DOHH2 (cell line): ENCODE data around the gene AGPAT1.
A peak's percentile ranks its signal among the peaks of the same experiment; 100 is the strongest.

ENCODE experiments used
- H3F3A ChIP-seq: fragments of 200-600 bp; sonication (generic), shearing (Covaris generic); 2 replicates; pipeline ENCODE4 v1.6.0; 2016; ENCODE audit warnings: antibody characterized with exemption, mild to moderate bottlenecking; ENCODE audit not compliant: control insufficient read depth, insufficient read depth
- H3K27ac ChIP-seq: fragments of 200-600 bp; sonication (generic); 2 replicates; pipeline ENCODE4 v1.5.1; 2014; ENCODE audit warnings: low read depth, mild to moderate bottlenecking, low read length, moderate library complexity
- H3K27me3 ChIP-seq: fragments of 200-600 bp; sonication (generic); 2 replicates; pipeline ENCODE4 v1.6.1; 2014; ENCODE audit warnings: mild to moderate bottlenecking, low read length, mixed read lengths; ENCODE audit not compliant: control insufficient read depth
- H3K36me3 ChIP-seq: fragments of 200-600 bp; sonication (generic); 2 replicates; pipeline ENCODE4 v1.6.1; 2014; ENCODE audit warnings: mild to moderate bottlenecking, low read length, moderate library complexity, mixed read lengths; ENCODE audit not compliant: control insufficient read depth
- H3K4me1 ChIP-seq: fragments of 200-600 bp; sonication (generic); 2 replicates; pipeline ENCODE4 v1.6.1; 2014; ENCODE audit warnings: mild to moderate bottlenecking, low read length, mixed read lengths; ENCODE audit not compliant: control insufficient read depth
- H3K4me2 ChIP-seq: fragments of 200-600 bp; sonication (generic); 2 replicates; pipeline ENCODE4 v1.6.0; 2014; ENCODE audit warnings: mild to moderate bottlenecking, low read length, moderate library complexity
- H3K4me3 ChIP-seq: fragments of 200-600 bp; sonication (generic); 2 replicates; pipeline ENCODE4 v1.5.1; 2014; ENCODE audit warnings: mild to moderate bottlenecking, low read length, mixed read lengths
- H3K79me2 ChIP-seq: fragments of 200-600 bp; sonication (generic); 2 replicates; pipeline ENCODE4 v1.6.1; 2014; ENCODE audit warnings: mild to moderate bottlenecking, low read length, mixed read lengths; ENCODE audit not compliant: control insufficient read depth
- H3K9me2 ChIP-seq: fragments of 200-600 bp; sonication (generic); replicated peaks from 2 replicates; pipeline ENCODE4 v1.6.1; 2014; ENCODE audit warnings: mild to moderate bottlenecking, low read length, mixed read lengths; ENCODE audit not compliant: control insufficient read depth
- H3K9me3 ChIP-seq: fragments of 200-600 bp; sonication (generic); 2 replicates; pipeline ENCODE4 v1.6.1; 2014; ENCODE audit warnings: antibody characterized with exemption, low read length, mixed read lengths; ENCODE audit not compliant: control insufficient read depth, insufficient read depth
- H4K20me1 ChIP-seq: fragments of 200-600 bp; sonication (generic); 2 replicates; pipeline ENCODE4 v1.6.0; 2014; ENCODE audit warnings: low read depth, mild to moderate bottlenecking, antibody characterized with exemption, low read length, moderate library complexity; ENCODE audit not compliant: control insufficient read depth, insufficient read depth
- CTCF ChIP-seq: fragments of 200-600 bp; sonication (generic); IDR thresholded peaks from one replicate; pipeline ENCODE4 v1.5.1; 2014; ENCODE audit warnings: antibody characterized with exemption, mild to moderate bottlenecking, low read depth, low read length; ENCODE audit not compliant: poor library complexity, severe bottlenecking
- EZH2phosphoT487 ChIP-seq: fragments of 200-600 bp; sonication (generic); IDR thresholded peaks from 2 replicates; pipeline ENCODE4 v1.6.1; 2017; ENCODE audit warnings: borderline replicate concordance, mild to moderate bottlenecking, antibody characterized with exemption, low read length, moderate library complexity, mixed read lengths

AGPAT1 gene

GRCh38 chr6:32192608-32193039 lies 16.7 kb upstream of the AGPAT1 start, which contains the start of gene GPSM3:
Gene GPSM3 (minus strand): TSS chr6:32192643. CDS start chr6:32192513, 130 bp downstream.
- peaks cover 75% of the 10 kb centered on the region for H3K4me1 ChIP-seq
- peaks cover 54% of the 10 kb centered on the region for H3K79me2 ChIP-seq
- peak within 1 kb of the TSS; percentile 100 for H3K4me2 ChIP-seq
- H3K4me3 ChIP-seq: peak within 1 kb of the TSS; percentile 83
- H3K27ac ChIP-seq: peak within 1 kb of the TSS; percentile 90
- H4K20me1 ChIP-seq: no peaks in the 10 kb centered on the region
- peaks cover 24% of the 10 kb centered on the region for H3F3A ChIP-seq
- no peaks in the 10 kb centered on the region for H3K9me2 ChIP-seq
- H3K36me3 ChIP-seq: peaks cover 34% of the 10 kb centered on the region
- H3K27me3 ChIP-seq: no peaks in the 10 kb centered on the region
- TF ChIP-seq EZH2phosphoT487: no peak
- no peak for TF ChIP-seq CTCF
- H3K9me3 ChIP-seq: no peaks in the 10 kb centered on the region

- Histone ChIP-seq H3K4me3 (peak overlapping the region; percentile 83), H4K20me1 (no peaks in the 10 kb centered on the region), H3K27me3 (no peaks in the 10 kb centered on the region), H3K4me2 (peak overlapping the region; percentile 100), H3K4me1 (peaks cover 75% of the 10 kb centered on the region), H3K9me3 (no peaks in the 10 kb centered on the region), H3K36me3 (peaks cover 41% of the 10 kb centered on the region), H3K9me2 (no peaks in the 10 kb centered on the region), H3F3A (peaks cover 18% of the 10 kb centered on the region), H3K27ac (peak overlapping the region; percentile 90), H3K79me2 (peaks cover 57% of the 10 kb centered on the region)
- TF ChIP-seq EZH2phosphoT487 (no peak), CTCF (no peak)
These were observed 16.1 kb upstream of the AGPAT1 start for GRCh38 chr6:32191696-32192607.

GRCh38 chr6:32190911-32191677 lies 15.2 kb upstream of the AGPAT1 start:
- Histone ChIP-seq H3K4me1 (peaks cover 75% of the 10 kb centered on the region), H3F3A (peaks cover 18% of the 10 kb centered on the region), H3K27ac (peak overlapping the region; percentile 90), H3K27me3 (no peaks in the 10 kb centered on the region), H3K9me2 (no peaks in the 10 kb centered on the region), H3K4me2 (peak overlapping the region; percentile 100), H3K4me3 (peak overlapping the region; percentile 83), H3K36me3 (peaks cover 48% of the 10 kb centered on the region), H3K79me2 (peaks cover 57% of the 10 kb centered on the region), H4K20me1 (no peaks in the 10 kb centered on the region), H3K9me3 (no peaks in the 10 kb centered on the region)
- TF ChIP-seq EZH2phosphoT487 (no peak), CTCF (no peak)
